Activated CD4-positive, alpha-beta T cell treated with anti-CD3 and anti-CD28 coated beads for 1 hour (primary cell): ENCODE measurements around the gene USP17L24.
"Not testable (repeated sequence)": the region's sequence is repeated elsewhere in the genome, so short reads cannot be mapped to it uniquely, and the experiment has no call there.

Experiments
- DNase-seq: peaks from one replicate; pipeline ENCODE4 v3.0.0-alpha.2; 2020

The USP17L24 gene

GRCh38 chr4:9324865-9325264 lies at the start of gene USP17L24:
TSS of gene USP17L24 (plus strand) at chr4:9325165. CDS start at chr4:9325165, 0 bp downstream.
- DNase-seq = not testable (repeated sequence)

- DNase-seq = not testable (repeated sequence)
These were observed 774 bp upstream of the USP17L24 start for GRCh38 chr4:9324191-9324590.

DNA sequence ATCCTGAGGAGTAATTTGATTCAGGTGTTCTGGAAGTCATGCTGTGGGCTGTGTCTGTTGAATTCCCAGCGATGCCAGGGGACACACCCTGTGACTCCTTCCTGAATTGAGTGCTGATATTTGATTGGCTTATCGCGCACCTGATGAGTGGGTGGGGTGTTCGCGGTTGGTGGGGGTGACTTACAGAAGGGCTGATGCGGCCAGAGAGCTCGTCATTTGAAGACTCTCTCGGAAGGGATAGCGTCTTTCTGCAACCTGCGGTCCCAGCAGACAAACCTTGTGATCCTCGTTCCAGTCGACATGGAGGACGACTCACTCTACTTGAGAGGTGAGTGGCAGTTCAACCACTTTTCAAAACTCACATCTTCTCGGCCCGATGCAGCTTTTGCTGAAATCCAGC lies 4.6 kb downstream of the USP17L24 start, which contains the start of gene USP17L25:
Gene USP17L25, plus strand, starts transcription at position 301 of the 400 bp plus-strand sequence. Its CDS starts 0 bp downstream, at position 301.
- not testable (repeated sequence) for DNase-seq

- DNase-seq = not testable (repeated sequence)
These were observed 9.4 kb downstream of the USP17L24 start, which contains the start of gene USP17L26 for GRCh38 chr4:9334358-9334757. TSS of gene USP17L26 (plus strand) at chr4:9334658. CDS start at chr4:9334658, 0 bp downstream.

DNA sequence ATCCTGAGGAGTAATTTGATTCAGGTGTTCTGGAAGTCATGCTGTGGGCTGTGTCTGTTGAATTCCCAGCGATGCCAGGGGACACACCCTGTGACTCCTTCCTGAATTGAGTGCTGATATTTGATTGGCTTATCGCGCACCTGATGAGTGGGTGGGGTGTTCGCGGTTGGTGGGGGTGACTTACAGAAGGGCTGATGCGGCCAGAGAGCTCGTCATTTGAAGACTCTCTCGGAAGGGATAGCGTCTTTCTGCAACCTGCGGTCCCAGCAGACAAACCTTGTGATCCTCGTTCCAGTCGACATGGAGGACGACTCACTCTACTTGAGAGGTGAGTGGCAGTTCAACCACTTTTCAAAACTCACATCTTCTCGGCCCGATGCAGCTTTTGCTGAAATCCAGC lies 14.1 kb downstream of the USP17L24 start, which contains the start of gene USP17L5:
Gene USP17L5, plus strand, starts transcription at position 301 of the 400 bp plus-strand sequence. Its CDS starts 0 bp downstream, at position 301.
- DNase-seq = not testable (repeated sequence)

DNA sequence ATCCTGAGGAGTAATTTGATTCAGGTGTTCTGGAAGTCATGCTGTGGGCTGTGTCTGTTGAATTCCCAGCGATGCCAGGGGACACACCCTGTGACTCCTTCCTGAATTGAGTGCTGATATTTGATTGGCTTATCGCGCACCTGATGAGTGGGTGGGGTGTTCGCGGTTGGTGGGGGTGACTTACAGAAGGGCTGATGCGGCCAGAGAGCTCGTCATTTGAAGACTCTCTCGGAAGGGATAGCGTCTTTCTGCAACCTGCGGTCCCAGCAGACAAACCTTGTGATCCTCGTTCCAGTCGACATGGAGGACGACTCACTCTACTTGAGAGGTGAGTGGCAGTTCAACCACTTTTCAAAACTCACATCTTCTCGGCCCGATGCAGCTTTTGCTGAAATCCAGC lies 18.9 kb downstream of the USP17L24 start, which contains the start of gene USP17L27:
Gene USP17L27, plus strand, starts transcription at position 301 of the 400 bp plus-strand sequence. Its CDS starts 0 bp downstream, at position 301.
- not testable (repeated sequence) for DNase-seq

DNA sequence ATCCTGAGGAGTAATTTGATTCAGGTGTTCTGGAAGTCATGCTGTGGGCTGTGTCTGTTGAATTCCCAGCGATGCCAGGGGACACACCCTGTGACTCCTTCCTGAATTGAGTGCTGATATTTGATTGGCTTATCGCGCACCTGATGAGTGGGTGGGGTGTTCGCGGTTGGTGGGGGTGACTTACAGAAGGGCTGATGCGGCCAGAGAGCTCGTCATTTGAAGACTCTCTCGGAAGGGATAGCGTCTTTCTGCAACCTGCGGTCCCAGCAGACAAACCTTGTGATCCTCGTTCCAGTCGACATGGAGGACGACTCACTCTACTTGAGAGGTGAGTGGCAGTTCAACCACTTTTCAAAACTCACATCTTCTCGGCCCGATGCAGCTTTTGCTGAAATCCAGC lies 23.6 kb downstream of the USP17L24 start, which contains the start of gene USP17L28:
Gene USP17L28, plus strand, starts transcription at position 301 of the 400 bp plus-strand sequence. Its CDS starts 0 bp downstream, at position 301.
- DNase-seq = not testable (repeated sequence)

- DNase-seq = not testable (repeated sequence)
These were observed 25.9 kb downstream of the USP17L24 start for GRCh38 chr4:9350866-9351265.

DNA sequence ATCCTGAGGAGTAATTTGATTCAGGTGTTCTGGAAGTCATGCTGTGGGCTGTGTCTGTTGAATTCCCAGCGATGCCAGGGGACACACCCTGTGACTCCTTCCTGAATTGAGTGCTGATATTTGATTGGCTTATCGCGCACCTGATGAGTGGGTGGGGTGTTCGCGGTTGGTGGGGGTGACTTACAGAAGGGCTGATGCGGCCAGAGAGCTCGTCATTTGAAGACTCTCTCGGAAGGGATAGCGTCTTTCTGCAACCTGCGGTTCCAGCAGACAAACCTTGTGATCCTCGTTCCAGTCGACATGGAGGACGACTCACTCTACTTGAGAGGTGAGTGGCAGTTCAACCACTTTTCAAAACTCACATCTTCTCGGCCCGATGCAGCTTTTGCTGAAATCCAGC lies 28.4 kb downstream of the USP17L24 start, which contains the start of gene USP17L29:
Gene USP17L29, plus strand, starts transcription at position 301 of the 400 bp plus-strand sequence. Its CDS starts 0 bp downstream, at position 301.
- not testable (repeated sequence) for DNase-seq

DNA sequence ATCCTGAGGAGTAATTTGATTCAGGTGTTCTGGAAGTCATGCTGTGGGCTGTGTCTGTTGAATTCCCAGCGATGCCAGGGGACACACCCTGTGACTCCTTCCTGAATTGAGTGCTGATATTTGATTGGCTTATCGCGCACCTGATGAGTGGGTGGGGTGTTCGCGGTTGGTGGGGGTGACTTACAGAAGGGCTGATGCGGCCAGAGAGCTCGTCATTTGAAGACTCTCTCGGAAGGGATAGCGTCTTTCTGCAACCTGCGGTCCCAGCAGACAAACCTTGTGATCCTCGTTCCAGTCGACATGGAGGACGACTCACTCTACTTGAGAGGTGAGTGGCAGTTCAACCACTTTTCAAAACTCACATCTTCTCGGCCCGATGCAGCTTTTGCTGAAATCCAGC lies 37.9 kb downstream of the USP17L24 start, which contains the start of gene USP17L30:
Gene USP17L30, plus strand, starts transcription at position 301 of the 400 bp plus-strand sequence. Its CDS starts 0 bp downstream, at position 301.
- DNase-seq = not testable (repeated sequence)
